ENCODE results near the gene IGFBP7. TPM values are rescaled to one million over a fixed set of nuclear protein-coding genes. Genes with fewer than 3 reads are reported as not detected.

The IGFBP7 gene
- total RNA-seq, 1 donor from 2014 or later: 7.6 TPM

DNA sequence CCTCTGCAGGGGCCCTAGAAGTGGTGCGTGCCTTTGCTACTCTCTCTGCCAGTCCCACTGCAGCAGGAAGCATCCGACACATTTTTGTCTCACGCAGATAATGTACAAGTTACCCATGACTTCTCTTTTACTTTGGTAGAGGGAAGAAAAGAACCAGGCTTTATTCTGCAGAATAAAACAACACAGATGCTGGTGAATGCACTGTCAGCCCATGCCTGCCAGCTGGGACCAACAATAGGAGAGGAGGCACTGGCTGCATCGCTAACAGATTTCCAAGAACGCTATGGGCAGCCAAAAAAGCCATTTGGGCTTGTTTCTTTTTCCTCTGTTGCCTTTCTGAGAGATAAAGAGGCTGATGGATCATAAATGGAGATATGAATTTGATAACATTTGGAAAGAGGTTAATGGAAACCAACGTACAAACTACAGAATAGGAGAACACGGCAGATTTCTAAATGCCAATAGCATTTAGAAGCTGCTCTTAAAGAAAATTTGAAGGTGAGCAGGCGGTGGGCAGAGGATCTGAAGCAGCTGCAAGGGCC is 47.5 kb upstream of the IGFBP7 start:
- H3K9me3 Mint-ChIP-seq (ENCODE audit: unreplicated experiment): no peaks in the 10 kb centered on the region
- H3K4me3 Mint-ChIP-seq (ENCODE audit: unreplicated experiment): no peak overlapping the region
- no peak overlapping the region for H3K27ac Mint-ChIP-seq (ENCODE audit: unreplicated experiment)
- TF ChIP-seq, protein P1, sequence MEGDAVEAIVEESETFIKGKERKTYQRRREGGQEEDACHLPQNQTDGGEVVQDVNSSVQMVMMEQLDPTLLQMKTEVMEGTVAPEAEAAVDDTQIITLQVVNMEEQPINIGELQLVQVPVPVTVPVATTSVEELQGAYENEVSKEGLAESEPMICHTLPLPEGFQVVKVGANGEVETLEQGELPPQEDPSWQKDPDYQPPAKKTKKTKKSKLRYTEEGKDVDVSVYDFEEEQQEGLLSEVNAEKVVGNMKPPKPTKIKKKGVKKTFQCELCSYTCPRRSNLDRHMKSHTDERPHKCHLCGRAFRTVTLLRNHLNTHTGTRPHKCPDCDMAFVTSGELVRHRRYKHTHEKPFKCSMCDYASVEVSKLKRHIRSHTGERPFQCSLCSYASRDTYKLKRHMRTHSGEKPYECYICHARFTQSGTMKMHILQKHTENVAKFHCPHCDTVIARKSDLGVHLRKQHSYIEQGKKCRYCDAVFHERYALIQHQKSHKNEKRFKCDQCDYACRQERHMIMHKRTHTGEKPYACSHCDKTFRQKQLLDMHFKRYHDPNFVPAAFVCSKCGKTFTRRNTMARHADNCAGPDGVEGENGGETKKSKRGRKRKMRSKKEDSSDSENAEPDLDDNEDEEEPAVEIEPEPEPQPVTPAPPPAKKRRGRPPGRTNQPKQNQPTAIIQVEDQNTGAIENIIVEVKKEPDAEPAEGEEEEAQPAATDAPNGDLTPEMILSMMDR (IDR thresholded peaks at IDR 0.05; ENCODE audit: unreplicated experiment): no peak
- H3K36me3 Mint-ChIP-seq (ENCODE audit: low read depth, unreplicated experiment): no peaks in the 10 kb centered on the region
- H3K27me3 Mint-ChIP-seq (ENCODE audit: unreplicated experiment): peaks cover 2% of the 10 kb centered on the region
- H3K4me1 Mint-ChIP-seq (ENCODE audit: unreplicated experiment): peaks cover 11% of the 10 kb centered on the region
- DNase-seq (ENCODE audit: low spot score): no peak

DNA sequence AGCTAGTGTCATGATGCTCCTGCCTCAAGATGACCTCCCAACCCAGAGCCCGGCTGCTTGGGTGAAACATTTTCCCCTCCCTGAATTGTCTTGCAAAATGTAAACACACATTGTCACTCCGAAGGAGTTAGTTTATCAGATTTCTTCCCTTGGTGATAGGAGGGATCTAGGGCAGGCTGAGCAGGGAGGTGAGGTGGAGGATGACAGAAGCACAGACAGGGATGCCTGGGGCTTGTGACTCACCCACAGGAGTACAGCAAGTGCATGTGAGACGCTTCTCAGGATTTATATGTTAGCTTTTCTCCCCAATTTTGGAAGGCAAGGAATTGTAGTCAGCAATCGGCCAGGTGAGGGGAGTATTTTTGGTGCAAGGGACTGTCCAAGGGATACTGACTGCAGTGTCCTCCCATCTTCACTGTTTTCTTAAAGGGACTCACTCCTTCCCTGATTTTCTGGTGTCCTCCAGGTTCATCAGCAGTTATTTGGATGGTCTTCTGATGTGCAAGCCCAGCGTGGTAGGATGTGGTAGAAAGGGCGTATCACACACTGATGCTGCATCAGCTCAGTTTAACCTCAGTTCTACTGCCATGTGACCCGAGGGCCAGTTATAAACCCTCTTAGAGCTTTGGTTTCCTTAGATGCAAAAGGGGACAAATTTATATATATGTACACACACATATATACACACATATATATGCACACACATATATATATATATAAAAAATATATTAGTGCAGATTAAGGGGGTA is 46.2 kb upstream of the IGFBP7 start:
- Mint-ChIP-seq H3K27ac (ENCODE audit: unreplicated experiment) (no peak overlapping the region), H3K36me3 (ENCODE audit: low read depth, unreplicated experiment) (no peaks in the 10 kb centered on the region), H3K9me3 (ENCODE audit: unreplicated experiment) (no peaks in the 10 kb centered on the region), H3K27me3 (ENCODE audit: unreplicated experiment) (peaks cover 2% of the 10 kb centered on the region), H3K4me3 (ENCODE audit: unreplicated experiment) (no peak overlapping the region), H3K4me1 (ENCODE audit: unreplicated experiment) (peaks cover 11% of the 10 kb centered on the region)
- TF ChIP-seq, protein P1 (IDR thresholded peaks at IDR 0.05; ENCODE audit: unreplicated experiment): no peak
- DNase-seq (ENCODE audit: low spot score): no peak

DNA sequence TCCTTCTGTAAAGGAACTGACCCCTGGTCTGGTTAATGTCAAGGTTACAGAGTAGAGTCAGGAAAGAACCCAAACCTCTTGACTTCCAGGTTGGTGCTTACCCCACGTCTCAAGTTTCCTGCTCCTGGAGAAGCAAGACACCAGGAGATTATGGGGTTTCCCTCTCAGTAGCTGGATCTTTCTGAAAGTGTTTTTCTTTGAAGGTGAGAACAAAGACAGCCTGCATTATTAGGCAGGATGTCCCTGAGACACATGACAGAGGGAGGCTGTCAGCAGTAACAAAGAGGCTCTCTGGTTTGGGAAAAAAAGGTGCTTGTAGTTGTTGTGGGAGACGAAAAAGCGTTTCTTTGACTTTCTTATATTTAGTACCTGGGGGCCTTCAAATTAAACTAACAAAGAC is 44.7 kb upstream of the IGFBP7 start:
- H3K27ac Mint-ChIP-seq (ENCODE audit: unreplicated experiment): peak overlapping the region; percentile 7
- H3K4me3 Mint-ChIP-seq (ENCODE audit: unreplicated experiment): peak overlapping the region; percentile 20
- TF ChIP-seq, protein P1 (IDR thresholded peaks at IDR 0.05; ENCODE audit: unreplicated experiment): no peak
- DNase-seq (ENCODE audit: low spot score): no peak
- no peaks in the 10 kb centered on the region for H3K9me3 Mint-ChIP-seq (ENCODE audit: unreplicated experiment)
- H3K4me1 Mint-ChIP-seq (ENCODE audit: unreplicated experiment): peaks cover 11% of the 10 kb centered on the region
- peaks cover 2% of the 10 kb centered on the region for H3K27me3 Mint-ChIP-seq (ENCODE audit: unreplicated experiment)
- H3K36me3 Mint-ChIP-seq (ENCODE audit: low read depth, unreplicated experiment): no peaks in the 10 kb centered on the region

DNA sequence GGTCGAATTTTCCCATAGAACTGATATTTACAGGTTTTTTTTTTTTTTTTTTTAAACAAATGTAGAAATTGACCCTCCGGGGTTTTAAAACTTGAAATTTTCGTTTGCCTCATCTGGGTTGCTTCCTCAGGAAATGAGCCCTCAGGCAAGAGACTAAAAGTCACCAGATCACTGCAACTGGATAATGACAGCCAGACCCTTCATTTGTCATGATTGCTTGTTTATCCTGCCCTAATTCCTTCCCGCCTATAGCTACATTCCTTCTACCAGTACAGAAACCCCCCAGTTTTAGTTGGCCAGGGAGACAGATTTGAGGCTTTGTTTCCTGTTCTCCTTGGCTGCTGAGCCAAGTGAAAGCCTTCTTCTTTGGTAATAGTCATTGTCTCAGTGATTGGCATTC is 44.0 kb upstream of the IGFBP7 start:
- Mint-ChIP-seq H3K9me3 (ENCODE audit: unreplicated experiment) (no peaks in the 10 kb centered on the region), H3K27ac (ENCODE audit: unreplicated experiment) (peak overlapping the region; percentile 76), H3K36me3 (ENCODE audit: low read depth, unreplicated experiment) (no peaks in the 10 kb centered on the region), H3K4me3 (ENCODE audit: unreplicated experiment) (no peak overlapping the region), H3K4me1 (ENCODE audit: unreplicated experiment) (peaks cover 11% of the 10 kb centered on the region), H3K27me3 (ENCODE audit: unreplicated experiment) (peaks cover 2% of the 10 kb centered on the region)
- DNase-seq (ENCODE audit: low spot score): no peak
- TF ChIP-seq, protein P1 (IDR thresholded peaks at IDR 0.05; ENCODE audit: unreplicated experiment): no peak

DNA sequence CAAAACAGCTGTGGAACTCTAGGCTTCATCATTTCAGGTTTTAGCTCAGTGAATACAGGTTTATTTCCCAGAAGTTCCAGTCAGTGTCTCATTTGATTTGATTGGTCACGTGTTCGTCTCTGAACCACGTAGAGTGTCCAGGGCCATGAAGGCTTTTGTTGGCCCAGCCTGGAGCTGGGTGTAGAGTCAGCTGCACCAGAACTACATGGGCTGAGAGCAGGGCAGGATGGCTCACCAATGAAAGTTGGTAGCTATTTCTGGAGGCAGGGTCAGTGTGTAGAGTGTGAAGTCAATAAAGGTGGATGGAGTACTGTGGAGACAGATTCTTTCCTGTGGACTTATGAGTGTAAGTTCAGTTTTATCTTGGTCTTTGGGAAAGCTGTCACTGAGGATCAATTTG is 43.0 kb upstream of the IGFBP7 start:
- Mint-ChIP-seq H3K9me3 (ENCODE audit: unreplicated experiment) (no peaks in the 10 kb centered on the region), H3K4me3 (ENCODE audit: unreplicated experiment) (no peak overlapping the region), H3K36me3 (ENCODE audit: low read depth, unreplicated experiment) (no peaks in the 10 kb centered on the region), H3K27ac (ENCODE audit: unreplicated experiment) (no peak overlapping the region), H3K27me3 (ENCODE audit: unreplicated experiment) (peaks cover 2% of the 10 kb centered on the region), H3K4me1 (ENCODE audit: unreplicated experiment) (peaks cover 11% of the 10 kb centered on the region)
- TF ChIP-seq, protein P1 (IDR thresholded peaks at IDR 0.05; ENCODE audit: unreplicated experiment): no peak
- DNase-seq (ENCODE audit: low spot score): no peak
